SH-SY5Y (cell line): ENCODE results near the gene CTBP2.

Experiments used
- GATA2 ChIP-seq: IDR thresholded peaks from 2 replicates; pipeline ENCODE4 v1.6.1; 2011; ENCODE audit warnings: mild to moderate bottlenecking, low read depth, low read length
- GATA3 ChIP-seq: IDR thresholded peaks from 2 replicates; pipeline ENCODE4 v1.6.1; 2011; ENCODE audit warnings: low read depth, mild to moderate bottlenecking, low read length, moderate library complexity

- no peak for TF ChIP-seq GATA3
- TF ChIP-seq GATA2, result no peak
Observed at GRCh38 chr10:125146791-125147579, 13.4 kb downstream of the CTBP2 start.
